Raji (cell line): ENCODE measurements around the gene B3GALT4.

Experiments used
- POLR2A ChIP-seq: IDR thresholded peaks from 2 replicates; pipeline ENCODE4 v1.6.1; 2011; ENCODE audit warnings: low read depth, low read length, control low read depth; ENCODE audit not compliant: insufficient read depth

The B3GALT4 gene

GRCh38 chr6:33288141-33288920 lies 11.4 kb downstream of the B3GALT4 start:
- no peak for TF ChIP-seq POLR2A

- TF ChIP-seq POLR2A: peak; percentile 69
Measured at GRCh38 chr6:33288921-33289783, 12.2 kb downstream of the B3GALT4 start, which contains the start of the genes PFDN6 and WDR46. Gene PFDN6 (plus strand): TSS chr6:33289601. CDS start chr6:33289857, 256 bp downstream. Gene WDR46 (minus strand): TSS chr6:33289239. CDS start chr6:33289170, 69 bp downstream.

GRCh38 chr6:33289784-33290315 lies 12.9 kb downstream of the B3GALT4 start:
- TF ChIP-seq POLR2A: no peak

- TF ChIP-seq POLR2A: 0 out of 2 replicates have a peak, but pooled peaks have one; percentile 4
Measured at GRCh38 chr6:33290459-33290858, 13.5 kb downstream of the B3GALT4 start.

- no peak for TF ChIP-seq POLR2A
Measured at GRCh38 chr6:33292996-33293682, 16.2 kb downstream of the B3GALT4 start.

- no peak for TF ChIP-seq POLR2A
Measured at GRCh38 chr6:33294086-33294823, 17.3 kb downstream of the B3GALT4 start.

GRCh38 chr6:33295621-33296369 lies 18.9 kb downstream of the B3GALT4 start:
- TF ChIP-seq POLR2A: no peak

- TF ChIP-seq POLR2A: no peak
Measured at GRCh38 chr6:33296797-33297405, 20.0 kb downstream of the B3GALT4 start.

- TF ChIP-seq POLR2A: no peak
Measured at GRCh38 chr6:33297406-33297955, 20.6 kb downstream of the B3GALT4 start.

- TF ChIP-seq POLR2A: no peak; the same call in 1 of the 2 replicates
Measured at GRCh38 chr6:33297956-33298772, 21.2 kb downstream of the B3GALT4 start.

GRCh38 chr6:33298773-33299236 lies 21.9 kb downstream of the B3GALT4 start, which contains the start of gene RGL2:
Gene RGL2 (minus strand): TSS chr6:33298942. CDS start chr6:33298610, 332 bp downstream.
- TF ChIP-seq POLR2A: no peak

- peak; percentile 84 for TF ChIP-seq POLR2A
Measured at GRCh38 chr6:33299237-33299944, 22.5 kb downstream of the B3GALT4 start.
